Measurements from ENCODE around the gene PLXNA4.

PLXNA4 gene

GRCh38 chr7:132319481-132319880 lies 256.8 kb downstream of the PLXNA4 start:
- POLR2A ChIA-PET, result no interaction called here

More at GRCh38 chr7:132319481-132319880, 256.8 kb downstream of the PLXNA4 start:
- no peak overlapping the region for H3K4me3 ChIP-seq (ENCODE audit: low read depth, low read length)
- no peak overlapping the region for H3K27ac ChIP-seq (ENCODE audit: extremely low read depth, low read depth, low read length)
- H3K36me3 ChIP-seq (ENCODE audit: control insufficient read depth in 2 of 2, insufficient read depth in 1 of 2, low read length in 2 of 2), result no peaks in the 10 kb centered on the region
- no peaks in the 10 kb centered on the region for H3K4me1 ChIP-seq (ENCODE audit: control insufficient read depth, insufficient read depth, low read length)
- no peak for TF ChIP-seq HIC1 (tag by site-specific recombination; IDR thresholded peaks at IDR 0.05)
- TF ChIP-seq ZNF140 (tag by site-specific recombination; IDR thresholded peaks at IDR 0.05), result no peak
- no peak for TF ChIP-seq ZNF624 (tag by site-specific recombination; IDR thresholded peaks at IDR 0.05)
- TF ChIP-seq ZBTB49 (tag by site-specific recombination; IDR thresholded peaks at IDR 0.05; ENCODE audit: low read depth), result no peak
- no peak for TF ChIP-seq ZNF19 (tag by site-specific recombination; IDR thresholded peaks at IDR 0.05; ENCODE audit: low read depth)
- TF ChIP-seq ZNF266 (tag by site-specific recombination; IDR thresholded peaks at IDR 0.05; ENCODE audit: low read depth), result no peak
- TF ChIP-seq ZNF302 (tag by site-specific recombination; IDR thresholded peaks at IDR 0.05; ENCODE audit: low read depth), result no peak
- no peak for TF ChIP-seq ZNF768 (tag by site-specific recombination; IDR thresholded peaks at IDR 0.05)
- TF ChIP-seq SP2 (tag by site-specific recombination; IDR thresholded peaks at IDR 0.05), result no peak
- no peak for TF ChIP-seq ZNF214 (tag by site-specific recombination; IDR thresholded peaks at IDR 0.05; ENCODE audit: borderline replicate concordance)
- no peak for TF ChIP-seq ZNF518A (tag by site-specific recombination; conservative IDR thresholded peaks at IDR 0.05; ENCODE audit: low read depth)
- TF ChIP-seq BCL11B (tag by site-specific recombination; IDR thresholded peaks at IDR 0.05; ENCODE audit: low read depth), result no peak
- no peak for TF ChIP-seq ZNF404 (tag by site-specific recombination; IDR thresholded peaks at IDR 0.05)
- TF ChIP-seq ZFHX2 (tag by site-specific recombination; conservative IDR thresholded peaks at IDR 0.05), result no peak
- no peak for TF ChIP-seq ZNF449 (tag by site-specific recombination; IDR thresholded peaks at IDR 0.05)
- no peak for TF ChIP-seq KLF16 (tag by site-specific recombination; IDR thresholded peaks at IDR 0.05)
- TF ChIP-seq ZNF155 (tag by site-specific recombination; IDR thresholded peaks at IDR 0.05), result no peak
- no peak for TF ChIP-seq ZNF658 (tag by site-specific recombination; IDR thresholded peaks at IDR 0.05)
- no peaks in the 10 kb centered on the region for H3K9me3 ChIP-seq (ENCODE audit: control insufficient read depth, insufficient read depth, low read depth, low read length)
- CTCF ChIA-PET, result interaction anchor here (0.7 to 2.1 kb wide), 12 partner anchors 10 to 630 kb away, joined by 3 to 27 read pairs (median 4); no protein-coding TSS in a partner anchor

Measured in HEK293 (cell line).